Naive thymus-derived CD4-positive, alpha-beta T cell (primary cell): Measurements from ENCODE around the gene IRF4. TPM values are rescaled to one million over a fixed set of nuclear protein-coding genes. Genes with fewer than 3 reads are reported as not detected.
A peak's percentile ranks its signal among the peaks of the same experiment; 100 is the strongest.
"Not testable (repeated sequence)": the region's sequence is repeated elsewhere in the genome, so short reads cannot be mapped to it uniquely, and the experiment has no call there.

Experiments
- ATAC-seq: fragments of 150-1000 bp; cut with Tn5 transposase; 2 replicates; pipeline ENCODE4 v1.10.0; 2021; ENCODE audit warnings: mild to moderate bottlenecking, moderate library complexity
- CTCF ChIA-PET: fragments of 350-600 bp; sonication (Branson Sonifier 250); formaldehyde crosslinking; loops from one replicate; lab custom pipeline; 2021; ENCODE audit warnings: antibody characterized with exemption; lab: Charles Lee
- POLR2A ChIA-PET: fragments of 350-600 bp; sonication (Branson Sonifier 250); formaldehyde crosslinking; loops from one replicate; lab custom pipeline; 2021; ENCODE audit warnings: antibody characterized with exemption, inconsistent platforms; lab: Charles Lee
- DNase-seq, 9 donors: peaks; one replicate each; pipeline versions ENCODE4 v3.0.0 to v3.0.0-alpha.2; 2020 to 2022; ENCODE audit warnings: mixed read lengths in 1 of 9
- H3K27ac ChIP-seq: one replicate; pipeline ENCODE4 v1.7.0; 2013; ENCODE audit warnings: mild to moderate bottlenecking, low read depth, low read length, moderate library complexity
- H3K27me3 ChIP-seq, 2 donors: one replicate each; pipeline ENCODE4 v1.7.0; 2013; ENCODE audit warnings: low read length in 2 of 2, mild to moderate bottlenecking in 2 of 2, moderate library complexity in 2 of 2; ENCODE audit not compliant: control insufficient read depth in 2 of 2, insufficient read depth in 2 of 2
- H3K36me3 ChIP-seq, 3 experiments: 1 replicate in 2 of 3; 2 replicates in 1 of 3; pipeline ENCODE4 v1.7.0; 2013; ENCODE audit warnings: low read length in 3 of 3, mild to moderate bottlenecking in 3 of 3, moderate library complexity in 1 of 3; ENCODE audit not compliant: insufficient read depth in 3 of 3, control insufficient read depth in 2 of 3
- H3K4me1 ChIP-seq, 2 donors: one replicate each; pipeline ENCODE4 v1.7.0; 2013; ENCODE audit warnings: low read length in 2 of 2, mild to moderate bottlenecking in 2 of 2, moderate library complexity in 1 of 2; ENCODE audit not compliant: control insufficient read depth in 2 of 2, insufficient read depth in 2 of 2
- H3K4me3 ChIP-seq: 2 replicates; pipeline ENCODE4 v1.7.0; 2013; ENCODE audit warnings: mild to moderate bottlenecking, low read length
- H3K9me3 ChIP-seq, 3 experiments: 1 replicate in 2 of 3; 2 replicates in 1 of 3; pipeline ENCODE4 v1.7.0; 2013; ENCODE audit warnings: low read length in 3 of 3; ENCODE audit not compliant: control insufficient read depth in 2 of 3
- H3K27ac Mint-ChIP-seq, 9 donors: one replicate each; pipeline ENCODE4 v1.8.0; 2020 to 2022; ENCODE audit warnings: mixed read lengths in 9 of 9, mild to moderate bottlenecking in 8 of 9, moderate library complexity in 5 of 9, inconsistent platforms in 2 of 9
- H3K27me3 Mint-ChIP-seq, 5 donors: one replicate each; pipeline ENCODE4 v1.8.0; 2021 to 2022; ENCODE audit warnings: mixed read lengths in 5 of 5, mild to moderate bottlenecking in 1 of 5
- H3K36me3 Mint-ChIP-seq, 5 donors: one replicate each; pipeline ENCODE4 v1.8.0; 2020 to 2022; ENCODE audit warnings: mixed read lengths in 5 of 5, mild to moderate bottlenecking in 3 of 5, inconsistent platforms in 1 of 5
- H3K4me1 Mint-ChIP-seq, 7 donors: one replicate each; pipeline ENCODE4 v1.8.0; 2020 to 2022; ENCODE audit warnings: mixed read lengths in 7 of 7, mild to moderate bottlenecking in 3 of 7, inconsistent platforms in 1 of 7
- H3K4me3 Mint-ChIP-seq, 10 donors: one replicate each; pipeline ENCODE4 v1.8.0; 2020 to 2022; ENCODE audit warnings: mild to moderate bottlenecking in 10 of 10, mixed read lengths in 10 of 10, moderate library complexity in 6 of 10, inconsistent platforms in 2 of 10
- H3K9me3 Mint-ChIP-seq, 11 donors: one replicate each; pipeline ENCODE4 v1.8.0; 2020 to 2022; ENCODE audit warnings: mixed read lengths in 11 of 11, mild to moderate bottlenecking in 4 of 11, inconsistent platforms in 1 of 11, moderate library complexity in 1 of 11
- intact Hi-C, 2 donors: fragments of 100-400 bp; cut with micrococcal nuclease; formaldehyde crosslinking; loops; one replicate each; pipeline ENCODE4 v1.15.1; 2023
- polyA plus RNA-seq, 2 donors: library from polyadenylated mRNA; unstranded; fragments of 300-500 nt; fragmentation: Illumina TruSeq; gene quantifications; one replicate each; pipeline ENCODE4 v1.2.3, GENCODE V29; 2021
- total RNA-seq, 6 experiments: library from RNA in 5 of 6; stranded (reverse) in 5 of 6; gene quantifications; 1 replicate in 5 of 6; 2 replicates in 1 of 6; pipeline ENCODE4 v1.2.3 and lab custom pipeline; 2021 to 2026

Gene IRF4
- total and polyA plus RNA-seq, 7 experiments from 2014 or later = 3.2 to 175 (median 13.0) TPM

- Histone ChIP-seq H3K9me3 (peaks cover 0 to 7% (median 0%) of the 10 kb centered on the region in 3 experiments), H3K4me1 (no peaks in the 10 kb centered on the region), H3K27ac (no peak overlapping the region), H3K36me3 (no peaks in the 10 kb centered on the region), H3K27me3 (no peaks in the 10 kb centered on the region), H3K4me3 (no peak overlapping the region)
- ChIA-PET CTCF (interaction anchor here (0.7 kb wide), 1 partner anchor 122 kb away, joined by 3 read pairs; no protein-coding TSS in a partner anchor), POLR2A (no interaction called here)
- DNase-seq (no peak), ATAC-seq (peak; percentile 5)
- intact Hi-C loops = no loop called here
- H3K36me3 Mint-ChIP-seq = peaks cover 2 to 6% (median 4%) of the 10 kb centered on the region in 5 donors
- peaks cover 6 to 43% (median 11%) of the 10 kb centered on the region in 11 donors for H3K9me3 Mint-ChIP-seq
- H3K27ac Mint-ChIP-seq = no peak overlapping the region
- peaks cover 0 to 2% (median 0%) of the 10 kb centered on the region in 7 donors for H3K4me1 Mint-ChIP-seq
- peaks cover 4 to 22% (median 10%) of the 10 kb centered on the region in 5 donors for H3K27me3 Mint-ChIP-seq
- H3K4me3 Mint-ChIP-seq = no peak overlapping the region
Observed at GRCh38 chr6:366389-367297, 24.9 kb upstream of the IRF4 start.

GRCh38 chr6:367298-367794 is 24.2 kb upstream of the IRF4 start:
- no peak overlapping the region for H3K27ac Mint-ChIP-seq
- H3K27me3 Mint-ChIP-seq = peaks cover 4 to 24% (median 10%) of the 10 kb centered on the region in 5 donors
- H3K4me3 Mint-ChIP-seq = no peak overlapping the region
- ChIA-PET CTCF (interaction anchor here (0.7 kb wide), 1 partner anchor 121 kb away, joined by 3 read pairs; no protein-coding TSS in a partner anchor), POLR2A (no interaction called here)
- peaks cover 2 to 6% (median 4%) of the 10 kb centered on the region in 5 donors for H3K36me3 Mint-ChIP-seq
- ATAC-seq (peak; percentile 23), DNase-seq (no peak)
- Histone ChIP-seq H3K27ac (no peak overlapping the region), H3K36me3 (no peaks in the 10 kb centered on the region), H3K27me3 (no peaks in the 10 kb centered on the region), H3K4me3 (no peak overlapping the region), H3K9me3 (peaks cover 0 to 7% (median 0%) of the 10 kb centered on the region in 3 experiments), H3K4me1 (no peaks in the 10 kb centered on the region)
- H3K9me3 Mint-ChIP-seq = peaks cover 6 to 42% (median 11%) of the 10 kb centered on the region in 11 donors
- peaks cover 0 to 2% (median 0%) of the 10 kb centered on the region in 7 donors for H3K4me1 Mint-ChIP-seq
- intact Hi-C loops = no loop called here

- H3K27ac Mint-ChIP-seq = no peak overlapping the region
- H3K27me3 ChIP-seq = no peaks in the 10 kb centered on the region
- no peak overlapping the region for H3K4me3 Mint-ChIP-seq
- no peaks in the 10 kb centered on the region for H3K36me3 ChIP-seq
- ChIA-PET POLR2A (no interaction called here), CTCF (no interaction called here)
- ATAC-seq (no peak), DNase-seq (no peak)
- peaks cover 0 to 6% (median 3%) of the 10 kb centered on the region in 7 donors for H3K4me1 Mint-ChIP-seq
- intact Hi-C loops = no loop called here
- H3K27ac ChIP-seq = no peak overlapping the region
- no peaks in the 10 kb centered on the region for H3K4me1 ChIP-seq
- H3K27me3 Mint-ChIP-seq = peaks cover 5 to 31% (median 10%) of the 10 kb centered on the region in 5 donors
- H3K9me3 ChIP-seq = peaks cover 0 to 7% (median 0%) of the 10 kb centered on the region in 3 experiments
- H3K9me3 Mint-ChIP-seq = peaks cover 6 to 39% (median 11%) of the 10 kb centered on the region in 11 donors
- H3K36me3 Mint-ChIP-seq = peaks cover 0 to 6% (median 4%) of the 10 kb centered on the region in 5 donors
- H3K4me3 ChIP-seq = no peak overlapping the region
Observed at GRCh38 chr6:367891-368630, 23.5 kb upstream of the IRF4 start.

- POLR2A ChIA-PET = no interaction called here
- Histone ChIP-seq H3K4me1 (no peaks in the 10 kb centered on the region), H3K9me3 (no peaks in the 10 kb centered on the region), H3K27me3 (no peaks in the 10 kb centered on the region), H3K4me3 (no peak overlapping the region), H3K27ac (no peak overlapping the region), H3K36me3 (no peaks in the 10 kb centered on the region)
- Mint-ChIP-seq H3K4me1 (peaks cover 0 to 9% (median 5%) of the 10 kb centered on the region in 7 donors), H3K4me3 (no peak overlapping the region), H3K9me3 (peaks cover 0 to 23% (median 5%) of the 10 kb centered on the region in 11 donors), H3K27me3 (peaks cover 14 to 38% (median 18%) of the 10 kb centered on the region in 5 donors), H3K36me3 (peaks cover 0 to 5% (median 2%) of the 10 kb centered on the region in 5 donors), H3K27ac (no peak overlapping the region)
- CTCF ChIA-PET = no interaction called here
- ATAC-seq (no peak), DNase-seq (no peak)
- intact Hi-C loops = no loop called here
Observed at GRCh38 chr6:369559-370431, 21.8 kb upstream of the IRF4 start.

- Histone ChIP-seq H3K36me3 (no peaks in the 10 kb centered on the region), H3K4me1 (no peaks in the 10 kb centered on the region), H3K9me3 (no peaks in the 10 kb centered on the region), H3K27ac (no peak overlapping the region), H3K27me3 (no peaks in the 10 kb centered on the region), H3K4me3 (no peak overlapping the region)
- H3K9me3 Mint-ChIP-seq = peaks cover 0 to 17% (median 3%) of the 10 kb centered on the region in 11 donors
- intact Hi-C loops = no loop called here
- POLR2A ChIA-PET = no interaction called here
- H3K4me1 Mint-ChIP-seq = peaks cover 0 to 9% (median 5%) of the 10 kb centered on the region in 7 donors
- CTCF ChIA-PET = no interaction called here
- H3K27ac Mint-ChIP-seq = no peak overlapping the region
- H3K27me3 Mint-ChIP-seq = peaks cover 18 to 39% (median 25%) of the 10 kb centered on the region in 5 donors
- ATAC-seq (no peak), DNase-seq (no peak)
- H3K4me3 Mint-ChIP-seq = no peak overlapping the region
- peaks cover 0 to 5% (median 2%) of the 10 kb centered on the region in 5 donors for H3K36me3 Mint-ChIP-seq
Observed at GRCh38 chr6:370555-370954, 21.0 kb upstream of the IRF4 start.

GRCh38 chr6:371851-372250 is 19.7 kb upstream of the IRF4 start:
- Mint-ChIP-seq H3K27me3 (peaks cover 26 to 40% (median 29%) of the 10 kb centered on the region in 5 donors), H3K9me3 (peaks cover 0 to 16% (median 3%) of the 10 kb centered on the region in 11 donors)
- H3K4me3 Mint-ChIP-seq, H3K4me1 Mint-ChIP-seq, H3K36me3 Mint-ChIP-seq, ATAC-seq, H3K4me3 ChIP-seq, H3K27me3 ChIP-seq, H3K9me3 ChIP-seq, DNase-seq, H3K36me3 ChIP-seq, POLR2A ChIA-PET, H3K27ac Mint-ChIP-seq, intact Hi-C loops, H3K27ac ChIP-seq, CTCF ChIA-PET, H3K4me1 ChIP-seq: not testable (repeated sequence)
